Right lobe of liver (tissue), 4 donors: Measurements from ENCODE around the gene KCNAB1.

ENCODE experiments used
- POLR2A ChIP-seq: fragments of 450-650 bp; IDR thresholded peaks from one replicate; pipeline ENCODE4 v1.6.1; 2017; ENCODE audit warnings: antibody characterized with exemption, mild to moderate bottlenecking
- TF ChIP-seq, protein P1 (sequence below), 4 donors: fragments of 200-600 bp in 3 of 4; fragments of 450-650 bp in 1 of 4; IDR thresholded peaks; one replicate each; pipeline versions ENCODE4 v1.5.1 to v1.8.0; 2016 to 2022; ENCODE audit warnings: antibody characterized with exemption in 4 of 4, mild to moderate bottlenecking in 2 of 4
- donor health status: DM: no; HTN: no; CAD: no.
- donor health status: DM: no; HTN: no; CAD: no.
- donor health status: DM: no; HTN: yes; CAD: no.

DNA sequence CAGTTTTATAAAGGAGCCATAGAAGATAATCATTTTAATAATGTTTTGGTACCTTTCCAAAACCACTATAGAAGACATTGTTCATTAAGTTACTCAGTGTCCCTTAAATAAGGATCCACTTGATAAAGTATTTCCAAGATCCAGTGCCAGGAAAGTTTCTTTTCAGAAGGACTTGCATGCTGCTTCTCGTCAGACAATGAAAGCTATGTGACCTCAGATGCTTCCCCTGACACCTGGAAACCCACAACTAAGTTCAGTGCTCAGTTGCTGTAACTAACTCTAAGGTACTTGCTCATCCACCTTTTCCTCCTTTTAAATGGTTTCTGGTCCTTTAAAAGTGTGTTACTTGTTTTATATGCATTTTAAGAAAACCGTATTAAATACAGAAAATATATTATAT lies 427.3 kb downstream of the KCNAB1 start:
- TF ChIP-seq, protein P1, sequence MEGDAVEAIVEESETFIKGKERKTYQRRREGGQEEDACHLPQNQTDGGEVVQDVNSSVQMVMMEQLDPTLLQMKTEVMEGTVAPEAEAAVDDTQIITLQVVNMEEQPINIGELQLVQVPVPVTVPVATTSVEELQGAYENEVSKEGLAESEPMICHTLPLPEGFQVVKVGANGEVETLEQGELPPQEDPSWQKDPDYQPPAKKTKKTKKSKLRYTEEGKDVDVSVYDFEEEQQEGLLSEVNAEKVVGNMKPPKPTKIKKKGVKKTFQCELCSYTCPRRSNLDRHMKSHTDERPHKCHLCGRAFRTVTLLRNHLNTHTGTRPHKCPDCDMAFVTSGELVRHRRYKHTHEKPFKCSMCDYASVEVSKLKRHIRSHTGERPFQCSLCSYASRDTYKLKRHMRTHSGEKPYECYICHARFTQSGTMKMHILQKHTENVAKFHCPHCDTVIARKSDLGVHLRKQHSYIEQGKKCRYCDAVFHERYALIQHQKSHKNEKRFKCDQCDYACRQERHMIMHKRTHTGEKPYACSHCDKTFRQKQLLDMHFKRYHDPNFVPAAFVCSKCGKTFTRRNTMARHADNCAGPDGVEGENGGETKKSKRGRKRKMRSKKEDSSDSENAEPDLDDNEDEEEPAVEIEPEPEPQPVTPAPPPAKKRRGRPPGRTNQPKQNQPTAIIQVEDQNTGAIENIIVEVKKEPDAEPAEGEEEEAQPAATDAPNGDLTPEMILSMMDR (IDR thresholded peaks at IDR 0.05) = no peak
- no peak for TF ChIP-seq POLR2A
